NCI-H146 treated with DMSO at 0.1 percent for 48 hours (cell line): ENCODE data around the gene SMARCD2.
"Not testable (repeated sequence)": the region's sequence is repeated elsewhere in the genome, so short reads cannot be mapped to it uniquely, and the experiment has no call there.

Experiments
- DNase-seq: peaks from one replicate; lab custom pipeline; 2025; ENCODE audit not compliant: unreplicated experiment; lab: John Stamatoyannopoulos, UW

Gene SMARCD2

GRCh38 chr17:63816123-63816522, 26.4 kb downstream of the SMARCD2 start:
- no peak for DNase-seq

GRCh38 chr17:63809970-63810369, 32.5 kb downstream of the SMARCD2 start:
- no peak for DNase-seq

- DNase-seq = no peak
Measured at GRCh38 chr17:63805591-63805990, 36.9 kb downstream of the SMARCD2 start.

GRCh38 chr17:63804328-63804727, 38.2 kb downstream of the SMARCD2 start:
- no peak for DNase-seq

GRCh38 chr17:63800783-63801182, 41.7 kb downstream of the SMARCD2 start:
- DNase-seq = no peak

- no peak for DNase-seq
Measured at GRCh38 chr17:63798572-63799106, 43.8 kb downstream of the SMARCD2 start.

- not testable (repeated sequence) for DNase-seq
Measured at GRCh38 chr17:63796375-63796774, 46.1 kb downstream of the SMARCD2 start.

GRCh38 chr17:63792055-63792729, 50.3 kb downstream of the SMARCD2 start:
- DNase-seq = no peak

- DNase-seq = no peak
Measured at GRCh38 chr17:63790057-63790456, 52.4 kb downstream of the SMARCD2 start.

- no peak for DNase-seq
Measured at GRCh38 chr17:63786971-63787711, 55.3 kb downstream of the SMARCD2 start.

- no peak for DNase-seq
Measured at GRCh38 chr17:63786117-63786516, 56.4 kb downstream of the SMARCD2 start.

GRCh38 chr17:63785556-63785955, 56.9 kb downstream of the SMARCD2 start:
- DNase-seq = no peak

GRCh38 chr17:63783522-63783921, 59.0 kb downstream of the SMARCD2 start:
- no peak for DNase-seq
